ENCODE measurements around the gene LIPK.

- TF ChIP-seq CTCF (IDR thresholded peaks at IDR 0.05; ENCODE audit: low read depth, low read length) (no peak), MAX (IDR thresholded peaks at IDR 0.05; ENCODE audit: low read depth, low read length) (no peak), POLR2A (IDR thresholded peaks at IDR 0.05; ENCODE audit: extremely low read depth, insufficient read length) (no peak)
Measured at GRCh38 chr10:88660598-88660884, 45.5 kb upstream of the LIPK start.

Measured in NB4 (cell line).